DOHH2 (cell line): ENCODE measurements around the gene FLYWCH2.

Experiments used
- CTCF ChIP-seq: fragments of 200-600 bp; sonication (generic); IDR thresholded peaks from one replicate; pipeline ENCODE4 v1.5.1; 2014; ENCODE audit warnings: antibody characterized with exemption, mild to moderate bottlenecking, low read depth, low read length; ENCODE audit not compliant: poor library complexity, severe bottlenecking
- EZH2phosphoT487 ChIP-seq: fragments of 200-600 bp; sonication (generic); IDR thresholded peaks from 2 replicates; pipeline ENCODE4 v1.6.1; 2017; ENCODE audit warnings: borderline replicate concordance, mild to moderate bottlenecking, antibody characterized with exemption, low read length, moderate library complexity, mixed read lengths

GRCh38 chr16:2911638-2912329 is 28.8 kb downstream of the FLYWCH2 start, which contains the start of gene FLYWCH1:
- no peak for TF ChIP-seq CTCF
- no peak for TF ChIP-seq EZH2phosphoT487
